BE2C (cell line): ENCODE data around the gene BLTP1.

Experiments
- DNase-seq: peaks from one replicate; pipeline ENCODE4 v3.0.0-alpha.2; 2020
- H3K27me3 ChIP-seq: fragments of 250-450 bp; sonication (Bioruptor Pico); 2 replicates; pipeline ENCODE4 v1.5.1; 2020; ENCODE audit warnings: mild to moderate bottlenecking
- H3K36me3 ChIP-seq: fragments of 250-450 bp; sonication (Bioruptor Pico); 2 replicates; pipeline ENCODE4 v1.5.1; 2020; ENCODE audit warnings: mild to moderate bottlenecking
- H3K4me1 ChIP-seq: fragments of 250-450 bp; sonication (Bioruptor Pico); 2 replicates; pipeline ENCODE4 v1.5.1; 2020
- H3K4me3 ChIP-seq: 2 replicates; pipeline ENCODE4 v1.5.1; 2011; ENCODE audit warnings: low read depth, low read length
- H3K9me3 ChIP-seq: fragments of 250-450 bp; sonication (Bioruptor Pico); 2 replicates; pipeline ENCODE4 v1.5.1; 2020
- CTCF ChIP-seq: IDR thresholded peaks from 2 replicates; pipeline ENCODE4 v1.5.1; 2012; ENCODE audit warnings: mild to moderate bottlenecking, low read depth, low read length

BLTP1 gene

GRCh38 chr4:122119739-122120138 is 32.4 kb upstream of the BLTP1 start:
- TF ChIP-seq CTCF, result no peak
- no peak overlapping the region for H3K4me3 ChIP-seq
- DNase-seq, result no peak
- no peaks in the 10 kb centered on the region for H3K4me1 ChIP-seq
- no peaks in the 10 kb centered on the region for H3K36me3 ChIP-seq
- H3K27me3 ChIP-seq, result no peaks in the 10 kb centered on the region
- H3K9me3 ChIP-seq, result no peaks in the 10 kb centered on the region

GRCh38 chr4:122121593-122121992 is 30.5 kb upstream of the BLTP1 start:
- no peak for TF ChIP-seq CTCF
- Histone ChIP-seq H3K9me3 (no peaks in the 10 kb centered on the region), H3K36me3 (no peaks in the 10 kb centered on the region), H3K4me3 (no peak overlapping the region), H3K27me3 (no peaks in the 10 kb centered on the region), H3K4me1 (no peaks in the 10 kb centered on the region)
- no peak for DNase-seq

GRCh38 chr4:122122083-122122482 is 30.0 kb upstream of the BLTP1 start:
- Histone ChIP-seq H3K4me3 (no peak overlapping the region), H3K27me3 (no peaks in the 10 kb centered on the region), H3K9me3 (no peaks in the 10 kb centered on the region), H3K36me3 (no peaks in the 10 kb centered on the region), H3K4me1 (no peaks in the 10 kb centered on the region)
- no peak for TF ChIP-seq CTCF
- no peak for DNase-seq

GRCh38 chr4:122129061-122129460 is 23.1 kb upstream of the BLTP1 start:
- no peak for DNase-seq
- TF ChIP-seq CTCF, result no peak
- Histone ChIP-seq H3K4me1 (no peaks in the 10 kb centered on the region), H3K4me3 (no peak overlapping the region), H3K9me3 (no peaks in the 10 kb centered on the region), H3K36me3 (no peaks in the 10 kb centered on the region), H3K27me3 (no peaks in the 10 kb centered on the region)

- no peak for TF ChIP-seq CTCF
- Histone ChIP-seq H3K36me3 (no peaks in the 10 kb centered on the region), H3K27me3 (no peaks in the 10 kb centered on the region), H3K4me1 (no peaks in the 10 kb centered on the region), H3K9me3 (no peaks in the 10 kb centered on the region), H3K4me3 (no peak overlapping the region)
- DNase-seq, result no peak
Measured at GRCh38 chr4:122131562-122132157, 20.5 kb upstream of the BLTP1 start.

GRCh38 chr4:122132891-122133290 is 19.2 kb upstream of the BLTP1 start:
- Histone ChIP-seq H3K27me3 (no peaks in the 10 kb centered on the region), H3K36me3 (no peaks in the 10 kb centered on the region), H3K9me3 (no peaks in the 10 kb centered on the region), H3K4me1 (no peaks in the 10 kb centered on the region), H3K4me3 (no peak overlapping the region)
- no peak for TF ChIP-seq CTCF
- no peak for DNase-seq
